Suprapubic skin (tissue), 3 donors: ENCODE results near the gene HM13.

Source experiments
- CTCF ChIP-seq, 2 donors: fragments of 200-600 bp in 1 of 2; fragments of 450-650 bp in 1 of 2; sonication (generic) in 1 of 2; IDR thresholded peaks; one replicate each; pipeline ENCODE4 v1.5.1; 2016 to 2019; ENCODE audit warnings: antibody characterized with exemption in 2 of 2, mild to moderate bottlenecking in 1 of 2, moderate library complexity in 1 of 2
- POLR2AphosphoS5 ChIP-seq, 3 donors: sonication (generic); formaldehyde crosslinking; IDR thresholded peaks; one replicate each; pipeline ENCODE4 v1.6.1; 2017; ENCODE audit warnings: antibody characterized with exemption in 3 of 3

GRCh38 chr20:31537116-31537871 is 23.1 kb downstream of the HM13 start:
- TF ChIP-seq CTCF (IDR thresholded peaks at IDR 0.05): no peak
- no peak for TF ChIP-seq POLR2AphosphoS5 (IDR thresholded peaks at IDR 0.05)
